Measurements from ENCODE around the gene ARNT2. TPM values are rescaled to one million over a fixed set of nuclear protein-coding genes. Genes with fewer than 3 reads are reported as not detected.

Gene ARNT2
- total RNA-seq, 2 donors from 2014 or later, result 9.1 to 43.7 TPM

GRCh38 chr15:80458580-80458979 lies 54.4 kb downstream of the ARNT2 start:
- Histone ChIP-seq H3K9me3 (no peaks in the 10 kb centered on the region), H3K27ac (no peak overlapping the region), H3K27me3 (replicated peaks; ENCODE audit: insufficient read depth) (no peaks in the 10 kb centered on the region), H3K4me1 (replicated peaks) (no peaks in the 10 kb centered on the region), H3K4me3 (no peak overlapping the region), H3K36me3 (no peaks in the 10 kb centered on the region)
- TF ChIP-seq CTCF (IDR thresholded peaks at IDR 0.05) (no peak), POLR2AphosphoS5 (IDR thresholded peaks at IDR 0.05) (no peak), POLR2A (IDR thresholded peaks at IDR 0.05) (no peak)
- DNase-seq (ENCODE audit: low spot score), result no peak
- intact Hi-C loops (cut with DNase I), result no loop called here
- 88% methylated on average over 2 of the region's 2 CpGs for WGBS

GRCh38 chr15:80459380-80459779 lies 55.2 kb downstream of the ARNT2 start:
- no peaks in the 10 kb centered on the region for H3K9me3 ChIP-seq
- WGBS, result 70% methylated on average over 6 of the region's 6 CpGs
- H3K36me3 ChIP-seq, result no peaks in the 10 kb centered on the region
- TF ChIP-seq CTCF (IDR thresholded peaks at IDR 0.05) (no peak), POLR2AphosphoS5 (IDR thresholded peaks at IDR 0.05) (no peak), POLR2A (IDR thresholded peaks at IDR 0.05) (no peak)
- no peak overlapping the region for H3K4me3 ChIP-seq
- H3K27me3 ChIP-seq (replicated peaks; ENCODE audit: insufficient read depth), result no peaks in the 10 kb centered on the region
- H3K4me1 ChIP-seq (replicated peaks), result no peaks in the 10 kb centered on the region
- H3K27ac ChIP-seq, result no peak overlapping the region
- intact Hi-C loops (cut with DNase I), result no loop called here
- no peak for DNase-seq (ENCODE audit: low spot score)

GRCh38 chr15:80459818-80460217 lies 55.6 kb downstream of the ARNT2 start:
- Histone ChIP-seq H3K9me3 (no peaks in the 10 kb centered on the region), H3K36me3 (no peaks in the 10 kb centered on the region), H3K27ac (no peak overlapping the region), H3K4me1 (replicated peaks) (no peaks in the 10 kb centered on the region), H3K27me3 (replicated peaks; ENCODE audit: insufficient read depth) (no peaks in the 10 kb centered on the region), H3K4me3 (no peak overlapping the region)
- intact Hi-C loops (cut with DNase I), result no loop called here
- no peak for DNase-seq (ENCODE audit: low spot score)
- 62% methylated on average over 3 of the region's 3 CpGs for WGBS
- TF ChIP-seq CTCF (IDR thresholded peaks at IDR 0.05) (no peak), POLR2AphosphoS5 (IDR thresholded peaks at IDR 0.05) (no peak), POLR2A (IDR thresholded peaks at IDR 0.05) (no peak)

GRCh38 chr15:80461356-80462095 lies 57.3 kb downstream of the ARNT2 start:
- 91% methylated on average over 14 of the region's 14 CpGs for WGBS
- DNase-seq (ENCODE audit: low spot score), result no peak
- intact Hi-C loops (cut with DNase I), result no loop called here
- no peaks in the 10 kb centered on the region for H3K27me3 ChIP-seq (replicated peaks; ENCODE audit: insufficient read depth)
- TF ChIP-seq CTCF (IDR thresholded peaks at IDR 0.05) (no peak), POLR2AphosphoS5 (IDR thresholded peaks at IDR 0.05) (no peak), POLR2A (IDR thresholded peaks at IDR 0.05) (no peak)
- H3K4me3 ChIP-seq, result no peak overlapping the region
- H3K9me3 ChIP-seq, result no peaks in the 10 kb centered on the region
- no peaks in the 10 kb centered on the region for H3K36me3 ChIP-seq
- no peaks in the 10 kb centered on the region for H3K4me1 ChIP-seq (replicated peaks)
- H3K27ac ChIP-seq, result no peak overlapping the region

GRCh38 chr15:80462111-80462510 lies 57.9 kb downstream of the ARNT2 start:
- no peak overlapping the region for H3K27ac ChIP-seq
- H3K9me3 ChIP-seq, result no peaks in the 10 kb centered on the region
- intact Hi-C loops (cut with DNase I), result no loop called here
- no peak overlapping the region for H3K4me3 ChIP-seq
- no peaks in the 10 kb centered on the region for H3K27me3 ChIP-seq (replicated peaks; ENCODE audit: insufficient read depth)
- DNase-seq (ENCODE audit: low spot score), result no peak
- TF ChIP-seq POLR2AphosphoS5 (IDR thresholded peaks at IDR 0.05) (no peak), POLR2A (IDR thresholded peaks at IDR 0.05) (no peak)
- 86% methylated on average over 6 of the region's 6 CpGs for WGBS
- no peaks in the 10 kb centered on the region for H3K36me3 ChIP-seq
- no peaks in the 10 kb centered on the region for H3K4me1 ChIP-seq (replicated peaks)
